Stimulated activated CD8-positive, alpha-beta memory T cell treated with anti-CD3 and anti-CD28 coated beads, Interleukin-7, amount 100 ng/mL, for 24 hours (primary cell): Measurements from ENCODE around the gene KLF4.

Experiments
- DNase-seq: peaks from one replicate; pipeline ENCODE4 v3.0.0-alpha.2; 2020; ENCODE audit warnings: low read depth

KLF4 gene

DNA sequence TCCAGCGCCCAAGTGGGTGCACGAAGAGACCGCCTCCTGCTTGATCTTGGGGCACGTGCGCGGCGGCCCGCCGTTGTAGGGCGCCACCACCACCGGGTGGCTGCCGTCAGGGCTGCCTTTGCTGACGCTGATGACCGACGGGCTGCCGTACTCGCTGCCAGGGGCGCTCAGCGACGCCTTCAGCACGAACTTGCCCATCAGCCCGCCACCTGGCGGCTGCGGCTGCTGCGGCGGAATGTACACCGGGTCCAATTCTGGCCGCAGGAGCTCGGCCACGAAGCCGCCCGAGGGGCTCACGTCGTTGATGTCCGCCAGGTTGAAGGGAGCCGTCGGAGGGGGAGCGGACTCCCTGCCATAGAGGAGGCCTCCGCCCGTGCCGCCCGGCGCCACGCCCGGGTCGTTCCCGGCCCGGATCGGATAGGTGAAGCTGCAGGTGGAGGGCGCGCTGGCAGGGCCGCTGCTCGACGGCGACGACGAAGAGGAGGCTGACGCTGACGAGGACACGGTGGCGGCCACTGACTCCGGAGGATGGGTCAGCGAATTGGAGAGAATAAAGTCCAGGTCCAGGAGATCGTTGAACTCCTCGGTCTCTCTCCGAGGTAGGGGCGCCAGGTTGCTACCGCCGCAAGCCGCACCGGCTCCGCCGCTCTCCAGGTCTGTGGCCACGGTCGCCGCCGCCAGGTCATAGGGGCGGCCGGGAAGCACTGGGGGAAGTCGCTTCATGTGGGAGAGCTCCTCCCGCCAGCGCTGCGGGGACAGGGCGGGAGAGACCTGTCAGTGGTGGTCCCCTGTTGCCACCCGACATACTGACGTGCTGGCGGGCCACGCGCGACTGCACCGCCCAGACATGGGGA lies 1.8 kb downstream of the KLF4 start:
- DNase-seq, result no peak

DNA sequence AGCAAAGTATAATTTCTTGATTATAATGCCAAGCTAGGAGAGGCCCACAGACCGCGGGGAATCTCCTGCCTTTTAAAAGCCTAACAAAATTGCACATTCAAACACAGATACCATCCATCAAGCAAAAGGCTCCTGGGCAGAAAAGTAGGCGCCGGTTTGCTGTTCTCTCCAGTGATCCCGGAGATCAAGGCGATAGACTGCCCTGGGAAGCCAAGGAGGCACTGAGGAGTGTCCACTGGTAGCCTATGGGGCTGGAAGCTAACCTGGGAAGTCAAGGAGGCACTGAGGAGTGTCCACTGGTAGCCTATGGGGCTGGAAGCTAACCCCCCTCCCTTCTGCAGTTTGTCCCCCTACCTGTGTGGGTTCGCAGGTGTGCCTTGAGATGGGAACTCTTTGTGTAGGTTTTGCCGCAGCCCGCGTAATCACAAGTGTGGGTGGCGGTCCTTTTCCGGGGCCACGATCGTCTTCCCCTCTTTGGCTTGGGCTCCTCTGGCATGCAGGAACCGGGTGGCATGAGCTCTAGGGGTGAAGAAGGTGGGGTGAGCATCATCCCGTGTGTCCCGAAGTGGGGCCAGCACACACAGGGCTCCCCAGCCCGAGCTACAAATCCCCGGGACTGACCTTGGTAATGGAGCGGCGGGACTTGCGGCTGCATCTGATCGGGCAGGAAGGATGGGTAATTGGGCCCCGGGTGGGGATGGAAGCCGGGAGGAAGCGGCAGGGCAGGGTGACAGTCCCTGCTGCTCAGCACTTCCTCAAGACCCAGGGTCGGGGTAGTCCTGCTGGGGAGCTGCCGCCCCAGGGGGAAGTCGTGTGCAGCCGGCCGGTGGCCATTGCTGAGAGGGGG lies 2.7 kb downstream of the KLF4 start:
- DNase-seq, result no peak

DNA sequence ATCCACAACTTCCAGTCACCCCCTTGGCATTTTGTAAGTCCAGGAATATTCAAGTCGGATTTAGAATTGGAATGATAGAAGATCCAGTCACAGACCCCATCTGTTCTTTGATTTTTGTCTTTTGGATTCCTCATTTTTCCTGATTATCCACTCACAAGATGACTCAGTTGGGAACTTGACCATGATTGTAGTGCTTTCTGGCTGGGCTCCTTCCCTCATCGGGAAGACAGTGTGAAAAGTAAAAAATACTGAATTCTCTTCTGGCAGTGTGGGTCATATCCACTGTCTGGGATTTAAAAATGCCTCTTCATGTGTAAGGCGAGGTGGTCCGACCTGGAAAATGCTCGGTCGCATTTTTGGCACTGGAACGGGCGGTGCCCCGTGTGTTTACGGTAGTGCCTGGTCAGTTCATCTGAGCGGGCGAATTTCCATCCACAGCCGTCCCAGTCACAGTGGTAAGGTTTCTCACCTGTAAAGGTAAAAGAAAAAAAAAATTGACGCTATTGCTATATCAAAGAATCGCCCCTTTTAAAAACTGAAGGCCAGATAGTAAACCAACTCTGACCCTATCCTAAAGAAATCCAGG lies 4.0 kb downstream of the KLF4 start:
- DNase-seq, result no peak

DNA sequence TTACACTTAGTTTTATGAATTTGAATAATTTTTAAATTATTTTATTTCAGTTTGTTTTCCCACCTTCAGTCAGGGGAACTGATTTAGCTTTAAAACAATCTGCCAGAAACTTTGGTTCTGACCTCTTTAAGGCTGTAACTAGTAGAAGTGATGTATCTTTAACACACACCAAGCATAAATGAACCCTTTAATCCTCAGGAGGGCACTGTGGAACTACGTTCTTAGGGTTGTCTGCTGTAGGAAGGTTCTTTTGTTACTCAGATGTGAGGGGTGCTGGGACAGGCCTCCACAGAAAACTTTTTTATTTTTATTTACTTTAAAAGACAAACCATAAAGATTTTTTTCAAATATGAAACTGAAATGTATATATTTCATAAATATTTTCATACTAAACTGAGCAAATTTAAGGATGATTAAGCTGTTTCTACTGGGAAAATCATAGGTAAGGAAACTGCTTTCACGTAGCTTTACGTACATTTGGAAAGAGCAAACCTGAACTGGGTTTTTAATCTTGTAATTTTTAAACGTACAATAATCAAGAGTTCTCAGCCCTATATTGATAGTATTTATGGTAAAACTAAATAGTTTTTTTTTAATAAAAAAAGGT lies 5.3 kb downstream of the KLF4 start:
- DNase-seq, result no peak

DNA sequence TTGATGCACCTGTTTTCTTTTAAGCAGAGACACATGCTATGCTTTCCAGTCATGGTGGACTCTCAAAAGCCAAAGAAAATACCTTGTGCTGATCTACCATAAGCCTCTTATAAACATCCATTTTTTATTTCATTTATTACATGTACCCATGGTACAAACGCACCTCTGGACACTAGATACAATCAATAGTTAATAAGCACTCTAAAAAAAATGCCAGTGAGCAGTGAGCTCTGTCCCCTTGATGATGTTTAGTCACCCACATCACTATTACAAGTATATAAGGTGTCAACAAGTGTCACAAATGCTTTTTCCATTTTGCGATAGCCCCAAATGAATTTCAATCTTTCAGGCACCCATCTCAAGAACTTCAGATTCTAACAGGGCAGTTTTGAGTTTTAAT lies 5.9 kb downstream of the KLF4 start:
- DNase-seq, result no peak

DNA sequence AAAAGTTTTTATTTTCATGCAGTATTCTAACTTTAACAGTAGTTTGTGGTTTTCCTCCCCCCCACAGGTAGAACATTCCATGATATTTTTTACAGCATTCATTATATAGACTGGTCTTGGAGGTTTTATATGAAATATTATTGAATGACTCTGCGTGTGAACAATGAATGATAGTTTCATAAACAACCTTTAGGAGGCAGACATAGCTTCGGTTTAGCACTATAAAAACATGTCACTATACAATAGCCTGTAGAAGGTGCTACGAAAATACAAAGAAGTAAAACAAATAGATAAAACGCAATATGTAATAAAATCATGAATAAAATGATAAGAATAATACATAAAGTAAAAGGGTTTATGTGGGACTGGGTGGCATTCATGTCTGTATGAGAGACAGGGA lies 8.5 kb downstream of the KLF4 start:
- DNase-seq, result no peak

DNA sequence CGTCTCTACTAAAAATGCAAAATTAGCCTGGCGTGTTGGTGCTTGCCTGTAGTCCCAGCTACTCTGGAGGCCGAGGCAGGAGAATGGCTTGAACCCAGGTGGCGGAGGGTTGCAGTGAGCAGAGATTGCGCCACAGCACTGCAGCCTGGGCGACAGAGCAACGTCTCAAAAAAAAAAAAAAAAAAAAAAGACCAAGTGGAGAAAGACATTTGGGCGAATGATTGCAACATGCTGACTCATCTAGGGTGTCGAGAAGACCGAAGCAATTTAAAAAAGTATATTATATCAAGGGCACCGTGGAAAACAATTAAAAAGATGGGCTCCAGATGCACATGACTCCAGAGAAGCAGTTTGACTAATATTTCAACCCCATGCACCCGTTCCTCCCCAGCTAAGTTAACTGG lies 9.2 kb downstream of the KLF4 start:
- no peak for DNase-seq

DNA sequence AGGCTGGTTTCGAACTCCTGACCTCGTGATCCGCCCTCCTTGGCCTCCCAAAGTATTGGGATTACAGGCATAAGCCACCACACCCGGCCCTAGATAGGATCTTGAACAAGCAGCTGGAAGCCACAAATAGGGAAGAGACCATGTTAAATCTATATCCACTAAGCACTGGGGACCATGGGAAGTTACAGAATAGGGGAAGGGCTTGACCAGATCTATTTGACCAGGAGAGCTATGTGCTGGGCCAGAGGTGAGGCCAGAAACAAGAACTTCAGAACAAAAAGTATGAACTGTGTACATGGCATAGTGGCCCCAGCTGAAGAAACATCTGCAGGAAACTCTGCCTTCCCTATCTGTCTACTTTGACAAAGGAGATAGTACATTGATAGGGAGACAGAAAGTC lies 10.8 kb downstream of the KLF4 start:
- no peak for DNase-seq

DNA sequence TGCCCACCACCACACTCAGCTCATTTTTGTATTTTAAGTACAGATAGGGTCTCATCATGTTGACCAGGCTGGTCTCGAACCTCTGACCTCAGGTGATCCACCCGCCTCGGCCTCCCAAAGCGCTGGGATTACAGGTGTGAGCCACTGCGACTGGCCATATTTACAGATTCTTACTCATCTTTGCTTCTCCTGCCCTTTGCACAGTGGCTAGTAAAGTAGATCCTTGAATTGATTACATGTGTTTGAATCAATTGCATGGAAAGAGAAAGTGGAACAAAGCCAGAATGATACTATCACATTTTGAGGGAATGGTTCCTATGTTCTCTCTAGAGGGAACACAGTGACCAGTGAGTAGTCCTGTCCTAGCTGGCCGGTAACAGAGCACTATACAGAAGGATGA lies 15.4 kb downstream of the KLF4 start:
- DNase-seq, result no peak

DNA sequence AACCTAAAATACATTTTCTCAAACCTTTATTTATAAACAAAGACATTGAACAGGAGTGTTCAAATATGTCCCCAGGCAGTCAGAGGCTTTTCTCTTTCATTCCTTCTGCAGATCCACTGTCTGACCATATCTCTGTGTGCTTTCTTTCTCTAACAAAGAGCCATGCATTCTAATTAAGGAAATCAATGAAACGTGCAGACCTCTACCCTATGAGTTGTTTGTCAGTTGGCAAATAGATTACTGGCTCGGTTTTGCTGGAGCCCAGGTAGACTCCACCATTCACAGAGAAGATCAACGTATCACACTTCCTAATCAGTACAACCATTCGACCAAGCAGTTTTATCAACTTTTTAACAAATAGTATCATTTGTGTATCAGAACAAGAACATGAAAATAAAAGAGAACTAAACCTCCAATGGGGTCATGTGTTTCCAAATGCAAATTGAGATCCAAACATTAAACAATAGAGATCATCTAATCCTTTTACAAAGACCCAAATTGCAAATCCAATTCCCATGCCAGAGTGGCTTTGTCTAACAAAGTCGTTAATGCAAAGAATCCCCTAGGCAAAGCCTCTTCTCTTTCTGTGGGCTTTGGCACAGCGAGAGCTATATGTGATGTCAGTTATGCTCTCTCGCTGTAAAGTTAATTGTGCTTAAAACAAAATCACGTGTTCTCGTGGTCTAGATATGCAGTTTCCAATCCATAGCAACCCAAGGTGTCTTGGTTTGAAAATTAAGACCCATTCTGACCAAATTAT lies 16.8 kb downstream of the KLF4 start:
- no peak for DNase-seq

DNA sequence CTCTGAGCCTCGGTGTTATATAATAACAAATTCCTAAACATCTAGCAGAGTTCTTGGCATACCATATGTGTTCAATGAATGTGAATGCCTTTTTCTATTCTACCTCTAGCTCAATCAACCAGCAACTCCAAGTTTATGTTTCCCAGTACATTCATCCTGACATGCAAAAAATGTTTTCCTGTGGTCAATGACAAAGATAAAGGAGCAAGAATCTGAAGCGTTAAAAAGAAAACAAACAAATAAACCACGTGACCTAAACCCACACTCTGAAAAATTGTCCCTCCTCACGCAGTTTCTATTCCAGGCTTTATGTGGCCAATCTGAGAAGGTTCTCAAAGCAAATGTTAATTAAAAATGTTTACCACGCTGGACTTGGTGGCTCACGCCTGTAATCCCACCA lies 18.0 kb downstream of the KLF4 start:
- no peak for DNase-seq

DNA sequence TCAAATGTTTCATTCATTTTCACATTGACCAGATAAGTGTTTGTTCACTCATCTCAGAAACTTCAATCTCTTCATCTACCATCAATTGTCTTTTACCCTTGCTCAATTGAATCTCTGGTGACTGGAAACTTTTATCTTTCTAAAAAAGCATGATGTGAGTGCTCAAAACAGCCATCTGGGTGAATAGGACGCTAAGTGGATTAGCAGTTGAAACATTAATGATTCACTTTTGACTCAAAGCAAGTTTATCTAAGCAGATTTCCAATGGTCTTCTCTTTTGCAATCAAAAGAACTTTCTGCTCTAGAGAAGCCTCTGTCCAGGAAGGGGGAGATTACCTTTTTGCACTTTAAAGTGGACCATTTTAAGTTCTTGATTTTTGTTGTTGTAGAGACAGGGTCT lies 22.2 kb downstream of the KLF4 start:
- DNase-seq, result no peak

DNA sequence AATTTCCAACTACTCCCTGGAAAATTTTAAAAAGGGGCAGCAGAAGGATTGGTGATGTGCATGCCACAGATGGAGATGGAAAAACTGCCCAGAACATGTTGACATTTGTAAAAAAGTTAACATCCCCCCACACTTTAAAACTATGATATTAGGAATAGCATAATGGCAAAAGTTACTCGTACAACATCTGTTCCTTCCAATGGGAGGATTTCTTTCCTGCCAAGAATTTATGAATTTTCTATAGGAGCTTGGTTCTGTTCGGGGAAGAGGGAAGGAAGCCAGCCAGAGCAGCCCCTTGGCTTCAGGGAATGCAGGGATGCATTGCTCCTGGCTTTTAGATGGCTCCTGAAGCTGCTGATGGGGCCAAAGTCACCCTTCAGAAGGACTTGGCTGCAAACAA lies 22.7 kb downstream of the KLF4 start:
- no peak for DNase-seq

DNA sequence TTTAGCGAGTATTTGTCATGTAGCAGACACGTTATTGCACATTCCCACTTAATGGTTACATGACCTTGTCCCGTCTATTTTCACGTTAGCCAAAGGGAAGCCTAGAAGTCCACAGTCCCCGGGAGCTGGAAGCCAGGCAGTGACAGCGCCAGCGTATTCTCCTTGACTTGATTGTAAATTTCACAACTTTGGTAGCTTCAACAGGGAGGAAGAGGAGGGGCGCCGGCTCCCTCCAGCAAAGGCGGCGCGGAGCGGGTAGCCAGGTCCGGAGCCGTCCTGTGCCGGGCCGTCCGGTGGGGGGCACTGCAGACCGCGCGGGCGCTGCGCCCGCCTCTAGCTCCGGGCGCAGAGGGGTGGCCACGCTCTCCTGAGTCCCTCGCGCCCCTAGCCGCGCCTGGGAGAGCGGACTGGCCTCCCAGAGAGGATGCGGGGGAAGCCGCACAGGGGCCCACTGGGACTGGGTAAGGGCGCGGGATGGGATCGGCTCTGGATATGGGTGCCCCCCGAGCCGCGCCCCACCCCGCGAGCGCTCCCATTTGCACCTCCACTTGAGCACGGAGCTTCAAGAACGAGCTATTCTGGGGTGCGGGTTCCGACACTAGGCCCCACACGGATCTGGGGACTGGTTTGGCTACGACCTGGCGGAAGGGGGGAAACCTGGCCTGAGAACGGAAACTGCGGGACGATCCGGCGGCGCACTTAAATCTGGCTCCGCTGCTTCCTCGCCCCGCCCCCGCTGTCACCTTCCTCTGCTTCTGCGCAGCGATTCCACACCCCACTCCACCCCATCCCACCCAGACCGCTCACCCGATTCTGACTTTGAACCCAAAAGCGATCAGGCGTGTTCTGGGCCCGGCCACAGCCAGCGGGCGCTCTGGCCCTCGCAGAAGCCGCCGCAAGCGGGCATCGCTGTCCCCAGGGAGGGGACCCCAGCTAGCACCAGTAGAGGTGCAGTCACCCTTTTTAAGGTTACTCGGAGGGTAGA lies 23.8 kb downstream of the KLF4 start:
- no peak for DNase-seq

DNA sequence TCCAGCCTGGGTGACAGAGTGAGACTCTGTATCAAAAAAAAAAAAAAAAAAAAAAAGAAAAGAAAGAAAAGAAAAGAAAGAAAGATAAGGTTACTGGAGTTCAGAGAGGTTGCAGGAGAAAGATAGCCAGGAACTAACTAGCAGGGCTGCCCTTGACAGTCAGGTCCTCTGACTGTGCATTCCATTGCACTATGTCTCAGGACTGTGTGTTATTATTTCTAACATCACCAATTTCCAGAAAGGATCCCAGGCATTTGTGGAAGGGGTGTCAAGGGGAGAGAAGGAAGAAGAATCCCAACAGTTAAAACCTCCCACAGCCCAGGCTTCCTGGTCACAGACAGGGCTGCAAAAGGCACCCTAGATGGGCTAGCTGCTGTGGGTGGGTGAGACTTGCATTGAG lies 25.1 kb downstream of the KLF4 start:
- DNase-seq, result no peak

DNA sequence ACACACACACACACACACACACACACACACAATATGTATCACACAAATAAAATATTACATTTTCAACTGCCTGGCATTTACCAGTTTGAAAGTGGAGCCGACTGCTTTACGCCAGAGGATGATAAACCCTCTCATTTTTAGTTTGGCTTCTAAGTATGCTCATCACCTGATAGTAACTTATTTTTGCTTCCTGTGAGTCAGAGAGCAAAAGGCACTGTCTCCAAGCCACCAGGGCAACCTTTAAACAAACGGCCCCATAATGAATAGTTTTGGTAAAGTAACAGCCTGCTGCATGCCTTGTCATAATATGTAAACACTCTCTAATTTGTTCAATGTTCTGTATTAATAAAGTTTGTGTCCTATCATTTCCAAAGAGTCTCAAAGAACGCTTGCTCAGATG lies 26.9 kb downstream of the KLF4 start:
- DNase-seq, result no peak

DNA sequence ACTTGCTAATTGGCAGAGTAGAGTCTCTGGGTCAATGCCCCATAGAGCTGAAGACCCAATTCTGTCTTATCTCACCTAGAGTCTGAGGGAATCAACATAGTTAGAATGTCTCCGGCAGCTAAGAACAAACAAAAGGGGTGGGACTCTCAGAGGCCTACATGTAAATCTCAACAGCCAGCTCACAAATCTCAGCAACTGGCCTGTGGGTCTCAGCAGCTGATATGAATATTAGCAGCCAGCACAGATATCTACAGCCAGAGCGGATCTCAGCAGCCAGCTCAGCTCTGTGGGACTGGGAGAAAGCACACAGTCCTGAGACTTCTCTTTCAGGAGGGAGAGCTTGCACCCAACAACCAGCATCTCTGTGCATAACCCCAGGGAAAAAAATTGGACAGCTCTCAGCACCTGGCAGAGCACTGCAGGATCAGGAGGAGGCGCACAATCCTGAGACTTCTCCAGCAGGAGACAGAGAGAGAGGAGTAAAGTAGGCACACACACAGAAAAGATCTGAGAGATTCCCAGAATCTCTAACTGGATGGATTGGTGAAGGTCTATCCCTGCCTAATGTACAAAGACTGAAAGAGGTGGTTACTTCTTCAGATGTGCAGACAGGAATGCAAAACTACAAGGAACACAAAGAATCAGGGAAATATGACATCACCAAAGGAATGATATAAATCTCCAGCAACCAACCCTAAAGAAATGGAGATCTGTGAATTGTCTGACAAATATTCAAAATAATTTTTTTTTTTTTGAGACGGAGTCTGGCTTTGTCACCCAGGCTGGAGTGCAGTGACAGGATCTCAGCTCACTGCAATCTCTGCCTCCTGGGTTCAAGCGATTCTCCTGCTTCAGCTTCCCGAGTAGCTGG lies 29.2 kb downstream of the KLF4 start:
- DNase-seq, result no peak

DNA sequence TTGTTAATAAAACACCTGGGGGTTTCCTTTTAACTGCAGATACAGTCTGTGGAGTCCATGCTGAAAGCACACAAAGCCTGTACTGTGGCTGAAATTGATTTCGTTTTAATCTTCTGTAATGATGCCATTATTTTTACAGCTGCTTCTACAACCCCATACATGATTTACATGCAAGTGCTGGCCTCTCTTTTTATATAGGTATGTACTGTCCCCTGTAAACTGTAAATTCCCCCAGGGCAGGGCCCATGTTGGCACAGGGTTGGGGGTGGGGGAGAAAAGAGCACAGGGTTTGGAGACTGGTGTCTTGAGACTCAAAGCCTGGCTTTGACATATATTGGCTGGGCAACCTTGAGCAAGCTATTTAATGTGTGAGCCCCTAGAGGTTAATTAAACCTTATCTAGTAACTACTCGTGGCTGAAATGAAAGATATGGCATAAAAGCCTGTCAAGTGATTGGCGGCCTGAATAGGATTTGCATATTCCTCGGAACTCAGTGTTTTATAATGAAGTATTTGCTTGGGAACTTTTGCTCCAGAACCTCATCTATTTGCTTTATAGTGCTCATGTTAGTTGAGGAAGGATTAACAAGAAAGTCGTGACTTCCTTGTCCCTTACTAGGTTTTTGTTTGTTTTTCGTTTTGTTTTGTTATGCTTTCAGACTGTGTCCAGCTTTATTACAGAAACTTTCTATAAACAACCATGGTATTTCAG lies 34.0 kb downstream of the KLF4 start:
- no peak for DNase-seq

DNA sequence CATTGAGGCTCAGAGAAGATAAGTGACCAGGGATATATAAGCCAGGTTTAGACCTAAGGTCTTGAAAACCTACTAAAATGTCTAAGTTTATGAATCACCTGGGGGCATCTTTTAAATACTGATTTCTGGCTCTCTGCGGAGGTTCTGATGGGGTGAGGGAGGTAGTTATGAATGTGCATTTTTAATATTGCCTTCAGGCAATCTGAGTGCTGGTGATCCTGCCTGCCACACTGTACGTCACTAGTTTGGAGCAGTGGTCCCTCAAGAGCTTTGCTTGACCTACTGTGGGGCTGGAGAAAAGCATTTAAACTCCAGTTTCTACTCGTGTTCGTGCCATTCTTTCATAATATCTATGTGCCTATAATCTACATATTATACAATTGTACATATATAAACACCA lies 36.1 kb downstream of the KLF4 start:
- DNase-seq, result no peak
